ENCODE data around the gene PDE3A. TPM values are rescaled to one million over a fixed set of nuclear protein-coding genes. Genes with fewer than 3 reads are reported as not detected.
A peak's percentile ranks its signal among the peaks of the same experiment; 100 is the strongest.

PDE3A gene
- total and polyA plus RNA-seq, 2 of the 4 experiments (the other 2 are of a cell fraction) = 0.09 to 0.18 TPM

DNA sequence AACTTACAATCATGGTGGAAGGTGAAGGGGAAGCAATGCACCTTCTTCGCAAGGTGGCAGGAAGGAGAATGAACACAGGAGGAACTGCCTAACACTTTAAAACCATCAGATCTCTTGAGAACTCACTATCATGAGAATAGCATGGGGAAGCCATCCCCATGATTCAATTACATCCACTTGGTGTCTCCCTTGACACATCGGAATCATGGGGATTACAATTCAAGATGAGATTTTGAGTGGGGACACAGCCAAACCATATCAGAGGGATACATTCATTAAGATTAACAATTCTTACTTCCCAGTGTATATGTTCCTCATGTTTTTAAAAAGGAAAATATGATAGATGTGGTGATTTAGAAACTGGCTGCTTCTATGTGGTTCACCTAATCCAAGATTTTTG, 117.9 kb downstream of the PDE3A start:
- Histone ChIP-seq H3K18ac (ENCODE audit: low read depth, low read length) (peak overlapping the region; percentile 89; the same call in 1 of the 2 replicates), H2BK15ac (ENCODE audit: low read depth, low read length) (0 out of 3 replicates have a peak overlapping the region, but pooled peaks have one; percentile 41), H3K23ac (ENCODE audit: low read depth, low read length) (no peak overlapping the region), H3K9ac (ENCODE audit: low read depth, low read length) (no peak overlapping the region), H3K4me1 (ENCODE audit: control insufficient read depth, insufficient read depth, low read length) (peaks cover 6% of the 10 kb centered on the region; the same call in 1 of the 2 replicates), H2BK120ac (ENCODE audit: low read depth, low read length) (peak overlapping the region; percentile 74), H2AK5ac (ENCODE audit: low read depth, low read length) (peak overlapping the region; percentile 92), H3K4me2 (ENCODE audit: low read depth, low read length) (no peak overlapping the region), H4K8ac (ENCODE audit: low read depth in 2 of 2, low read length in 2 of 2) (peak overlapping the region in 1 of 2 experiments; percentile 47; a peak in 1 of 4 replicates), H4K5ac (ENCODE audit: low read depth, low read length) (peak overlapping the region; percentile 83), H3K4me3 (ENCODE audit: insufficient read depth, low read depth, low read length) (no peak overlapping the region), H3K4ac (ENCODE audit: low read depth, low read length) (peak overlapping the region; percentile 70), H3K14ac (replicated peaks; ENCODE audit: low read depth, low read length) (no peak overlapping the region), H2AFZ (replicated peaks; ENCODE audit: low read length, poor library complexity) (no peak overlapping the region), H2BK5ac (ENCODE audit: low read depth, low read length, poor library complexity, severe bottlenecking) (peak overlapping the region; percentile 65), H3K36me3 (ENCODE audit: control insufficient read depth, insufficient read depth, low read length) (no peaks in the 10 kb centered on the region), H2BK20ac (ENCODE audit: low read depth, low read length) (peak overlapping the region; percentile 45; the same call in 1 of the 2 replicates), H3K9me3 (ENCODE audit: control insufficient read depth, insufficient read depth, low read length) (no peaks in the 10 kb centered on the region), H3K56ac (ENCODE audit: extremely low read depth, insufficient read depth, low read length) (no peak overlapping the region), H4K20me1 (ENCODE audit: insufficient read depth, low read length) (no peaks in the 10 kb centered on the region), H2AK9ac (replicated peaks; ENCODE audit: low read depth, low read length, poor library complexity) (no peak overlapping the region), H3K79me1 (ENCODE audit: low read depth in 1 of 2, low read length in 2 of 2) (no peaks in the 10 kb centered on the region), H3K9me1 (ENCODE audit: insufficient read depth, low read length) (0 out of 2 replicates have a peak, but pooled peaks cover 3% of the 10 kb centered on the region), H3K27me3 (ENCODE audit: control insufficient read depth, insufficient read depth, low read length) (no peaks in the 10 kb centered on the region), H4K91ac (ENCODE audit: insufficient read depth, low read depth, low read length) (no peak overlapping the region; the same call in 1 of the 2 replicates), H3K27ac (ENCODE audit: insufficient read depth, low read length) (no peak overlapping the region)
- intact Hi-C loops (cut with micrococcal nuclease) = loop anchor here (5.0 kb wide), 1 partner anchor 686 kb away; no protein-coding TSS in a partner anchor
- WGBS, 2 experiments (ENCODE audit: extremely low coverage in 2 of 2, insufficient read length in 1 of 2) = no CpG with 5 or more reads among the region's 2 CpGs
- no peak for TF ChIP-seq MAZ (IDR thresholded peaks at IDR 0.05; ENCODE audit: borderline replicate concordance, low read depth, low read length)
- TF ChIP-seq RCOR1 (IDR thresholded peaks at IDR 0.05; ENCODE audit: insufficient replicate concordance, low read length) = no peak
- TF ChIP-seq NFE2L2 (IDR thresholded peaks at IDR 0.05; ENCODE audit: low read depth, low read length) = no peak
- no peak for TF ChIP-seq CHD1 (IDR thresholded peaks at IDR 0.05; ENCODE audit: low read depth, low read length)
- TF ChIP-seq, protein P1, sequence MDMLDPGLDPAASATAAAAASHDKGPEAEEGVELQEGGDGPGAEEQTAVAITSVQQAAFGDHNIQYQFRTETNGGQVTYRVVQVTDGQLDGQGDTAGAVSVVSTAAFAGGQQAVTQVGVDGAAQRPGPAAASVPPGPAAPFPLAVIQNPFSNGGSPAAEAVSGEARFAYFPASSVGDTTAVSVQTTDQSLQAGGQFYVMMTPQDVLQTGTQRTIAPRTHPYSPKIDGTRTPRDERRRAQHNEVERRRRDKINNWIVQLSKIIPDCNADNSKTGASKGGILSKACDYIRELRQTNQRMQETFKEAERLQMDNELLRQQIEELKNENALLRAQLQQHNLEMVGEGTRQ (IDR thresholded peaks at IDR 0.05; ENCODE audit: low read depth, low read length) = no peak
- no peak for TF ChIP-seq SMC3 (IDR thresholded peaks at IDR 0.05; ENCODE audit: low read depth, low read length)
- TF ChIP-seq RAD21 (IDR thresholded peaks at IDR 0.05; ENCODE audit: low read length) = 0 out of 2 replicates have a peak, but pooled peaks have one; percentile 10
- TF ChIP-seq, protein P2, sequence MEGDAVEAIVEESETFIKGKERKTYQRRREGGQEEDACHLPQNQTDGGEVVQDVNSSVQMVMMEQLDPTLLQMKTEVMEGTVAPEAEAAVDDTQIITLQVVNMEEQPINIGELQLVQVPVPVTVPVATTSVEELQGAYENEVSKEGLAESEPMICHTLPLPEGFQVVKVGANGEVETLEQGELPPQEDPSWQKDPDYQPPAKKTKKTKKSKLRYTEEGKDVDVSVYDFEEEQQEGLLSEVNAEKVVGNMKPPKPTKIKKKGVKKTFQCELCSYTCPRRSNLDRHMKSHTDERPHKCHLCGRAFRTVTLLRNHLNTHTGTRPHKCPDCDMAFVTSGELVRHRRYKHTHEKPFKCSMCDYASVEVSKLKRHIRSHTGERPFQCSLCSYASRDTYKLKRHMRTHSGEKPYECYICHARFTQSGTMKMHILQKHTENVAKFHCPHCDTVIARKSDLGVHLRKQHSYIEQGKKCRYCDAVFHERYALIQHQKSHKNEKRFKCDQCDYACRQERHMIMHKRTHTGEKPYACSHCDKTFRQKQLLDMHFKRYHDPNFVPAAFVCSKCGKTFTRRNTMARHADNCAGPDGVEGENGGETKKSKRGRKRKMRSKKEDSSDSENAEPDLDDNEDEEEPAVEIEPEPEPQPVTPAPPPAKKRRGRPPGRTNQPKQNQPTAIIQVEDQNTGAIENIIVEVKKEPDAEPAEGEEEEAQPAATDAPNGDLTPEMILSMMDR (conservative IDR thresholded peaks at IDR 0.05; ENCODE audit: low read depth, low read length) = peak; percentile 32
- no peak for TF ChIP-seq MXI1 (IDR thresholded peaks at IDR 0.05; ENCODE audit: borderline replicate concordance, low read depth, low read length)
- peak; percentile 40 for DNase-seq
- in situ Hi-C loops (cut with MboI; ENCODE audit: low sequenced_read_pairs) = no loop called here
- ATAC-seq (ENCODE audit: low read depth) = peak; percentile 26
- dilution Hi-C loops (cut with HindIII; ENCODE audit: low sequenced_read_pairs, unreplicated experiment) = no loop called here
- POLR2A ChIA-PET (ENCODE audit: unreplicated experiment) = no interaction called here
- CTCF ChIA-PET = no interaction called here
- no TSS peak for BruUV-seq (replicated peaks)

Measured in IMR-90 (cell line).